ENCODE data around the gene EEF2. TPM values are rescaled to one million over a fixed set of nuclear protein-coding genes. Genes with fewer than 3 reads are reported as not detected.
A peak's percentile ranks its signal among the peaks of the same experiment; 100 is the strongest.

Gene EEF2
- polyA plus RNA-seq, 3 donors = 264 to 836 (median 323) TPM

GRCh38 chr19:4013886-4014540, 28.8 kb upstream of the EEF2 start:
- Histone ChIP-seq H3K4me2 (replicated peaks; ENCODE audit: extremely low read depth, low read length, poor library complexity, severe bottlenecking) (no peak overlapping the region), H3K27me3 (ENCODE audit: control insufficient read depth in 2 of 2, insufficient read depth in 2 of 2, low read length in 2 of 2) (no peaks in the 10 kb centered on the region), H3K9ac (ENCODE audit: insufficient read depth, low read length, poor library complexity, severe bottlenecking) (no peak overlapping the region), H3K9me3 (replicated peaks in 1 of 2; ENCODE audit: control insufficient read depth in 1 of 2, insufficient read depth in 1 of 2, low read length in 2 of 2) (no peaks in the 10 kb centered on the region), H3K79me2 (ENCODE audit: insufficient read depth, low read length) (peaks cover 93% of the 10 kb centered on the region), H3K4me3 (replicated peaks in 1 of 3; ENCODE audit: low read depth in 2 of 3, low read length in 3 of 3) (no peak overlapping the region), H3K27ac (ENCODE audit: low read depth in 1 of 2, low read length in 2 of 2) (no peak overlapping the region), H4K20me1 (ENCODE audit: insufficient read depth, low read length) (peaks cover 100% of the 10 kb centered on the region), H3K4me1 (ENCODE audit: control insufficient read depth in 1 of 2, insufficient read depth in 2 of 2, low read length in 2 of 2) (peaks cover under 1 to 20% of the 10 kb centered on the region in 2 donors), H3K36me3 (replicated peaks in 1 of 2; ENCODE audit: control insufficient read depth in 1 of 2, insufficient read depth in 2 of 2, low read length in 2 of 2) (peaks cover 44 to 70% of the 10 kb centered on the region in 2 donors), H2AFZ (ENCODE audit: insufficient read depth, low read depth, low read length, poor library complexity, severe bottlenecking) (no peak overlapping the region)
- 97% methylated on average over 18 of the region's 20 CpGs for whole genome bisulfite sequencing (ENCODE audit: insufficient coverage)
- Mint-ChIP-seq H3K9me3 (peaks cover 0 to 2% (median 0%) of the 10 kb centered on the region in 7 donors), H3K27ac (no peak overlapping the region), H3K36me3 (peaks cover 33 to 75% of the 10 kb centered on the region in 2 donors), H3K4me3 (no peak overlapping the region), H3K27me3 (ENCODE audit: low read depth in 3 of 3) (peaks cover 0 to 1% (median 0%) of the 10 kb centered on the region in 3 donors), H3K4me1 (peaks cover 26% of the 10 kb centered on the region)
- TF ChIP-seq CTCF (IDR thresholded peaks at IDR 0.05) = no peak
- DNase-seq = peak in 1 of 3 donors; percentile 2
- intact Hi-C loops (cut with micrococcal nuclease) = no loop called here

GRCh38 chr19:4012975-4013634, 27.8 kb upstream of the EEF2 start:
- peaks cover 0 to 1% (median 0%) of the 10 kb centered on the region in 3 donors for H3K27me3 Mint-ChIP-seq (ENCODE audit: low read depth in 3 of 3)
- H3K4me3 Mint-ChIP-seq = no peak overlapping the region
- Histone ChIP-seq H3K36me3 (replicated peaks in 1 of 2; ENCODE audit: control insufficient read depth in 1 of 2, insufficient read depth in 2 of 2, low read length in 2 of 2) (peaks cover 44 to 66% of the 10 kb centered on the region in 2 donors), H2AFZ (ENCODE audit: insufficient read depth, low read depth, low read length, poor library complexity, severe bottlenecking) (no peak overlapping the region), H3K27ac (ENCODE audit: low read depth in 1 of 2, low read length in 2 of 2) (no peak overlapping the region), H3K4me1 (ENCODE audit: control insufficient read depth in 1 of 2, insufficient read depth in 2 of 2, low read length in 2 of 2) (peaks cover 9 to 29% of the 10 kb centered on the region in 2 donors), H3K79me2 (ENCODE audit: insufficient read depth, low read length) (peaks cover 95% of the 10 kb centered on the region), H3K9ac (ENCODE audit: insufficient read depth, low read length, poor library complexity, severe bottlenecking) (no peak overlapping the region), H3K9me3 (replicated peaks in 1 of 2; ENCODE audit: control insufficient read depth in 1 of 2, insufficient read depth in 1 of 2, low read length in 2 of 2) (no peaks in the 10 kb centered on the region), H3K4me3 (replicated peaks in 1 of 3; ENCODE audit: low read depth in 2 of 3, low read length in 3 of 3) (no peak overlapping the region), H4K20me1 (ENCODE audit: insufficient read depth, low read length) (peaks cover 100% of the 10 kb centered on the region), H3K4me2 (replicated peaks; ENCODE audit: extremely low read depth, low read length, poor library complexity, severe bottlenecking) (no peak overlapping the region), H3K27me3 (ENCODE audit: control insufficient read depth in 2 of 2, insufficient read depth in 2 of 2, low read length in 2 of 2) (no peaks in the 10 kb centered on the region)
- peaks cover 0 to 2% (median 0%) of the 10 kb centered on the region in 7 donors for H3K9me3 Mint-ChIP-seq
- peaks cover 35% of the 10 kb centered on the region for H3K4me1 Mint-ChIP-seq
- WGBS (ENCODE audit: insufficient coverage) = 98% methylated on average over 32 of the region's 33 CpGs
- intact Hi-C loops (cut with micrococcal nuclease) = no loop called here
- peaks cover 28 to 66% of the 10 kb centered on the region in 2 donors for H3K36me3 Mint-ChIP-seq
- H3K27ac Mint-ChIP-seq = no peak overlapping the region
- TF ChIP-seq CTCF (IDR thresholded peaks at IDR 0.05) = no peak
- peak in 1 of 3 donors; percentile 2 for DNase-seq

All from CD14-positive monocyte (primary cell).